Activated B cell treated with CpG ODN at 0.5 μM for 24 hours (primary cell): ENCODE data around the gene PLCB2. TPM values are rescaled to one million over a fixed set of nuclear protein-coding genes. Genes with fewer than 3 reads are reported as not detected.

Source experiments
- ATAC-seq: fragments of 200-7000 bp; cut with Tn5 transposase; one replicate; pipeline ENCODE4 v1.10.0; 2021; ENCODE audit warnings: low read depth, mild to moderate bottlenecking, moderate library complexity
- CTCF ChIA-PET: fragments of 350-600 bp; sonication (Branson Sonifier 250); formaldehyde crosslinking; loops from one replicate; lab custom pipeline; 2021; ENCODE audit warnings: antibody characterized with exemption; lab: Charles Lee
- POLR2A ChIA-PET: fragments of 350-600 bp; sonication (Branson Sonifier 250); formaldehyde crosslinking; loops from one replicate; lab custom pipeline; 2021; ENCODE audit warnings: antibody characterized with exemption; lab: Charles Lee
- DNase-seq: peaks from one replicate; pipeline ENCODE4 v3.0.0; 2022
- H3K27ac Mint-ChIP-seq: one replicate; pipeline ENCODE4 v1.8.0; 2020; ENCODE audit warnings: mixed read lengths
- H3K27me3 Mint-ChIP-seq: one replicate; pipeline ENCODE4 v1.8.0; 2021; ENCODE audit warnings: mixed read lengths
- H3K36me3 Mint-ChIP-seq: one replicate; pipeline ENCODE4 v1.8.0; 2021; ENCODE audit warnings: low read depth, mixed read lengths
- H3K4me1 Mint-ChIP-seq: one replicate; pipeline ENCODE4 v1.8.0; 2021; ENCODE audit warnings: mixed read lengths
- H3K4me3 Mint-ChIP-seq: one replicate; pipeline ENCODE4 v1.8.0; 2020; ENCODE audit warnings: mild to moderate bottlenecking, mixed read lengths
- H3K9me3 Mint-ChIP-seq: one replicate; pipeline ENCODE4 v1.8.0; 2020; ENCODE audit warnings: mixed read lengths
- CTCF ChIP-seq: fragments of 200-600 bp; IDR thresholded peaks from one replicate; pipeline ENCODE4 v1.8.0; 2022; ENCODE audit warnings: antibody characterized with exemption, mild to moderate bottlenecking
- intact Hi-C: fragments of 100-400 bp; cut with micrococcal nuclease; formaldehyde crosslinking; loops from one replicate; pipeline ENCODE4 v1.15.1; 2024
- total RNA-seq: library from RNA; stranded (reverse); gene quantifications from 2 replicates; pipeline ENCODE4 v1.2.3, GENCODE V29; 2022

The PLCB2 gene
- total RNA-seq, 1 donor from 2014 or later = 126 TPM

GRCh38 chr15:40327457-40327856 is 19.7 kb upstream of the PLCB2 start:
- ATAC-seq (no peak), DNase-seq (no peak)
- H3K36me3 Mint-ChIP-seq = no peaks in the 10 kb centered on the region
- no peaks in the 10 kb centered on the region for H3K9me3 Mint-ChIP-seq
- no peak overlapping the region for H3K4me3 Mint-ChIP-seq
- ChIA-PET POLR2A (no interaction called here), CTCF (interaction anchor here (0.7 to 8.6 kb wide), 8 partner anchors 10 to 110 kb away, joined by 3 to 61 read pairs (median 4); partner anchors contain the start of genes CCDC9B and PLCB2)
- H3K27me3 Mint-ChIP-seq = no peaks in the 10 kb centered on the region
- TF ChIP-seq CTCF = no peak
- no peak overlapping the region for H3K27ac Mint-ChIP-seq
- intact Hi-C loops = no loop called here
- H3K4me1 Mint-ChIP-seq = peaks cover 23% of the 10 kb centered on the region

GRCh38 chr15:40325700-40326099 is 18.0 kb upstream of the PLCB2 start:
- ChIA-PET POLR2A (interaction anchor here (0.7 to 2.2 kb wide), 3 partner anchors 9 to 17 kb away, joined by 4 to 22 read pairs (median 5); partner anchors contain the start of gene PLCB2), CTCF (interaction anchor here (1.3 to 8.6 kb wide), 4 partner anchors 8 to 46 kb away, joined by 5 to 61 read pairs (median 29); partner anchors contain the start of gene PLCB2)
- intact Hi-C loops = no loop called here
- TF ChIP-seq CTCF = no peak
- H3K4me1 Mint-ChIP-seq = peaks cover 27% of the 10 kb centered on the region
- no peaks in the 10 kb centered on the region for H3K36me3 Mint-ChIP-seq
- ATAC-seq = no peak
- no peak overlapping the region for H3K27ac Mint-ChIP-seq
- H3K27me3 Mint-ChIP-seq = no peaks in the 10 kb centered on the region
- H3K4me3 Mint-ChIP-seq = peak overlapping the region; percentile 80
- H3K9me3 Mint-ChIP-seq = no peaks in the 10 kb centered on the region
- DNase-seq = no peak

- no peaks in the 10 kb centered on the region for H3K36me3 Mint-ChIP-seq
- DNase-seq = no peak
- CTCF ChIA-PET = interaction anchor here (1.0 to 8.6 kb wide), 5 partner anchors 9 to 46 kb away, joined by 4 to 61 read pairs (median 22); partner anchors contain the start of genes CCDC9B and PLCB2
- POLR2A ChIA-PET = interaction anchor here (0.8 to 2.2 kb wide), 5 partner anchors 9 to 115 kb away, joined by 3 to 22 read pairs (median 5); partner anchors contain the start of genes BAHD1, IVD and PLCB2
- no peaks in the 10 kb centered on the region for H3K27me3 Mint-ChIP-seq
- H3K4me1 Mint-ChIP-seq = peaks cover 29% of the 10 kb centered on the region
- no peak overlapping the region for H3K27ac Mint-ChIP-seq
- ATAC-seq = no peak
- TF ChIP-seq CTCF = no peak
- intact Hi-C loops = no loop called here
- peak overlapping the region; percentile 80 for H3K4me3 Mint-ChIP-seq
- H3K9me3 Mint-ChIP-seq = no peaks in the 10 kb centered on the region
Measured at GRCh38 chr15:40325188-40325587, 17.5 kb upstream of the PLCB2 start.

- TF ChIP-seq CTCF = no peak
- Mint-ChIP-seq H3K4me1 (peaks cover 29% of the 10 kb centered on the region), H3K9me3 (no peaks in the 10 kb centered on the region), H3K27ac (no peak overlapping the region), H3K27me3 (no peaks in the 10 kb centered on the region), H3K36me3 (no peaks in the 10 kb centered on the region), H3K4me3 (peak overlapping the region; percentile 80)
- DNase-seq (peak; percentile 38), ATAC-seq (peak; percentile 6)
- POLR2A ChIA-PET = interaction anchor here (0.8 to 2.3 kb wide), 8 partner anchors 10 to 116 kb away, joined by 3 to 34 read pairs (median 5); partner anchors contain the start of genes BAHD1, IVD and PLCB2
- intact Hi-C loops = loop anchor here (1.0 to 5.0 kb wide), 8 partner anchors 9 to 542 kb away; partner anchors contain the start of genes BMF, BUB1B, DISP2 and EIF2AK4
- CTCF ChIA-PET = interaction anchor here (1.0 to 20.0 kb wide), 7 partner anchors 13 to 45 kb away, joined by 4 to 310 read pairs (median 36); partner anchors contain the start of genes CCDC9B and PLCB2
Measured at GRCh38 chr15:40323953-40324937, 16.5 kb upstream of the PLCB2 start.
